VCaP (cell line): Measurements from ENCODE around the gene PHF21A.

Experiments
- H3K27ac ChIP-seq: fragments of 450-650 bp; 2 replicates; pipeline ENCODE4 v1.5.1; 2017
- TF ChIP-seq, protein P1 (sequence below): fragments of 450-650 bp; conservative IDR thresholded peaks from 2 replicates; pipeline ENCODE4 v1.5.1; 2017; ENCODE audit warnings: mild to moderate bottlenecking, moderate library complexity

Gene PHF21A

DNA sequence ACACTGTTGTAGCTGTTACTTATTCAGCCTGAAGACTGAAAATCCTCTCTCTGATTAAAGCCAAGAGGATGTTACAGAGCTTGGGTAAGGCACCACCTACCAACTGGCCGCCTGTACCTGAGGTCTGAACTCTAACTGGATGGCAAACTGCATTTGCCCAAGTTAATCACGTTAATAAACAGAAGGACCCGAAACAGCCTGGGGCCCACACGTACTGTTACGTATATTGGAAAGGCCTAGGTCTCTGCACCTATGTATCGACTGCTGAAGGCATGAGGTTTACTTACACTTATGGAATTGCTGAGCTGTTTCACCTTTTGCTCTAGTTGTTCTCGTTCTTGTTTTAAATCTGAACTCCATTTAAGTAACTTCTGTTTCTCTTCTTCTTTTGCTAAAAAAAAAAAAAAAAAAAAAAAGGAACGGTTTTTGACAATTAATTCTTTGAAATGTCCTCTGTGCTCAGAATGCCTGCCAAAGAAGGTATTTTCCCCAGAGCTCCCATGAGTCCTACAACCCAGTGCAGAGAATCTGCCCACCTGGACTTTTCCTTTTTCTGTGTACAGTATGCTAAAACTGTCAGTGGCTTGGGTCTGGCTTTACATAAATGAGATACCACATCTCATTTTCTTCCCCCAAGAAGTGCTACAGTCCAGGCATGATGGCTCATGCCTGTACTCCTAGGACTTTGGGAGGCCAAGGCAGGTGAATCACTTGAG is 185.7 kb downstream of the PHF21A start:
- TF ChIP-seq, protein P1, sequence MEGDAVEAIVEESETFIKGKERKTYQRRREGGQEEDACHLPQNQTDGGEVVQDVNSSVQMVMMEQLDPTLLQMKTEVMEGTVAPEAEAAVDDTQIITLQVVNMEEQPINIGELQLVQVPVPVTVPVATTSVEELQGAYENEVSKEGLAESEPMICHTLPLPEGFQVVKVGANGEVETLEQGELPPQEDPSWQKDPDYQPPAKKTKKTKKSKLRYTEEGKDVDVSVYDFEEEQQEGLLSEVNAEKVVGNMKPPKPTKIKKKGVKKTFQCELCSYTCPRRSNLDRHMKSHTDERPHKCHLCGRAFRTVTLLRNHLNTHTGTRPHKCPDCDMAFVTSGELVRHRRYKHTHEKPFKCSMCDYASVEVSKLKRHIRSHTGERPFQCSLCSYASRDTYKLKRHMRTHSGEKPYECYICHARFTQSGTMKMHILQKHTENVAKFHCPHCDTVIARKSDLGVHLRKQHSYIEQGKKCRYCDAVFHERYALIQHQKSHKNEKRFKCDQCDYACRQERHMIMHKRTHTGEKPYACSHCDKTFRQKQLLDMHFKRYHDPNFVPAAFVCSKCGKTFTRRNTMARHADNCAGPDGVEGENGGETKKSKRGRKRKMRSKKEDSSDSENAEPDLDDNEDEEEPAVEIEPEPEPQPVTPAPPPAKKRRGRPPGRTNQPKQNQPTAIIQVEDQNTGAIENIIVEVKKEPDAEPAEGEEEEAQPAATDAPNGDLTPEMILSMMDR: no peak
- H3K27ac ChIP-seq: peak overlapping the region; percentile 72

DNA sequence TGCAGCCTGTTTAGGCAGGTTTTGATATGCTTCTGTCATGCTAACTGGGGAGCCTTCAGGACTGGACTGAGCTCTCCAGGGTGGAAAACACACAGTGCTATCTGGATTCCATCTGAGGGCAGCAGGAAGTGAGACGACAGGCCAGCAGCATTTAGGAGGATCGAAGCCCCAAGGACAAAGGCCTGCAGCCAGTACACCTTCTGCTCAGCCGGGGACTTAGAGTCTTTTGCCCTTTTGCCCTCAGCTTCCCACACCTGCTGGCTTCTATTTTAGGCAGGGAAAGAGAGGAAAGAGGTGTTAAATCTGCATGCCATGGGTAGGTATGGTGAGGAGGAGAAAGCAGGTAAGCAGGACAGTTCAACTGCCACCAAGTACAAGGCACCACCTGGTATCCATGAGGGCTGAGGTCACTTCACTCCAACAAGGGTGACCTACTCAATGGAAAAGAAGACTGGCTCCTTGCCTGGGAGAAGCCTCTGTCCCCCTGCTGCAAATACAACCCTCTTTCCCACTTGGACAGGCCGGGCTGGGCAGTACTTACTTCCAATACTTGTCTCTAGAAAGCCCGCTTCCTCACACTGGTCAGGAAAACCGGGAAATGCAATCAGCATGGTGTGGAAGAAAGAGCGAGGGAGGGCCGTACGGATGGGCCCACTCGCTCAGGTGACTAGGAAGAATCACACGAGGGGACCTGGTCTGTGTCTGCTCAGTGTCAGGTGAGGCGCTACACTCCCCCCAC is 186.5 kb downstream of the PHF21A start:
- peak overlapping the region; percentile 72 for H3K27ac ChIP-seq

DNA sequence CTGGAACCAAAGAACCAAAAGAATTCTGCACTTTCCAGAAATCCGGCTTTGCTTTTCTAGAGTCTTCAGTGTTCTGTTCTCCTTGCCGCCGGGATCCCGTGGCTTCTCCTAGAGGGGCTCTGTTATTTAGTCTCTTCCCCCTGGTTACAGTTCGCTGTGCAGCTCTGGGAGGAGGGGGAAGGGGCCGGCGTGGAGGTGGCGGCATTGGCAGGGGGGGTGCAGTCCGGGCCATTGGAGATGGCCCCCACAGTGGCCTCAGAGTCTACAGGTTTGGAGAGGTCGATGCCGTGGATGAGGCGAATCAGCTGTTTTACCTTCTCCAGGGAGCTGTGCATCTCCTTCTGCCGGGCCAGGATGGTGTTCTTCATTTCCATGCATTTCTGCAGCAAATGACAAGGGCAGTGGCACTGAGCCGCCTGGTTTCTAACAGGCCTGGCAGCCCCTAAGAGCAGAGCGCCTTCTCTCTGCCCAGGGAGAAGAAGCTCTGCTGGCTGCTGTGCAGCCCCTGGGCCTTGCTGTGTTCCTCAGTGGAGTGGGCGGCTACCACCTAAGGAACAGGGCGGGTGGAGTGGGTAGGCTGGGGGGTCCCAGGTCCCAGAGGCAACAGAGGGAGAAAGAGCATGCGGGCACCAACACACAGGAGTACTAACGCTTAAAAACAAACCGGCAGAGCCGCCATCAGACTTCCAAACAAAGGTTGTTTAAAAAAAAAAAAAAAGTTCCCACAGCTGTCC is 187.2 kb downstream of the PHF21A start:
- TF ChIP-seq, protein P1: no peak
- H3K27ac ChIP-seq: peak overlapping the region; percentile 72

More for the DNA sequence above, 186.5 kb downstream of the PHF21A start:
- TF ChIP-seq, protein P1: no peak

DNA sequence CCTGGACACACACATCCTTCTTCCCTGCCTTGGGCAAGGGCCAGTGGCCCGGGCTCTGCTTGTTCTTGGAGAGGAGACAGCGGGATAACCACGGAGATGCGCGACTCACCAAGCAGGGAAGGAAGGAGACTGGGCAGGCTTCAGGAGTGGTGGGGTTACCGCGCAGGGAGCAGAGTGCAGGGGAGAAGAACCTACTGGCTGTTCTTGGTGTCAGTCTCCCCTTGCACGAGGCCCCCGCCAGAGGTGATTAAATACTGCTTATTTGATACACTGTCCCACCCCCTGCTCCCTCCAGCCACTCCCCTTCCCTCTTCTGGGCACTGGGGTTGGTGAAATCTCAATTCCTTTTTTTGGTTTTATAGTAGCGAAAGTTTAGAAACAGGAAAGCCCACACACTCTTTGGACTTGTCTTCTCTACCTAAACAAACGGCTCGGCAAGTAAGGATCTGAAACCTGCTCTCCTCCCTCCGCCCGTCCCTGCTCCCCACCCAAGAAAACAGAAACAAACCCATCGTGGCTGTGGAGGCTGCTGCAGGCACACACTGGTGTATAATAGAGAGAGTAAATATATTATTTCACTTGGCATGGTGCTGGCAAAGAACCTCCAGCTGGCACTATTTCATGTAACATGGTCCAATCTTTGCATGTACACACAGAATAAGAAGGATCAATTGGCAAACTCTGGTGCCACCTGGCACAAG is 188.0 kb downstream of the PHF21A start:
- H3K27ac ChIP-seq: peak overlapping the region; percentile 72
- TF ChIP-seq, protein P1: no peak

DNA sequence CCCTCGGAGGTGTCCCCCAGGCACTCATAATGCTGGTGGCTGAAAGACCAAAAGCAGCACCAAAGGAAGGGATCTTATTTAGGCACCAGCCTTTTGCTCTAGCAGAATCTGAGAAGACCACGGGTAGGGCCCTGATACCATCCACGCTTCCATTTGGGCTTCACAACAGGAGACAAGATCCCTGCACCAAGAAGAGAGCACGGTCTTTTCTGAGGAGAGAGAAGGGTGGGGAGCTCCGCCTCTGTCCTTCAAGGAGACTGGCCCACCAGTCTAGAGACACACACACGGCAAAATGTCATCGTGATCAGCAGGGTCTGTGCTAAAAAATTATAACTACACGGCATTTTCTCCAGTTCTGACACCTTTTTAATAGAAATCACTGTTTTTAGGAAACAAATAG is 189.0 kb downstream of the PHF21A start:
- TF ChIP-seq, protein P1: no peak
- H3K27ac ChIP-seq: peak overlapping the region; percentile 72

DNA sequence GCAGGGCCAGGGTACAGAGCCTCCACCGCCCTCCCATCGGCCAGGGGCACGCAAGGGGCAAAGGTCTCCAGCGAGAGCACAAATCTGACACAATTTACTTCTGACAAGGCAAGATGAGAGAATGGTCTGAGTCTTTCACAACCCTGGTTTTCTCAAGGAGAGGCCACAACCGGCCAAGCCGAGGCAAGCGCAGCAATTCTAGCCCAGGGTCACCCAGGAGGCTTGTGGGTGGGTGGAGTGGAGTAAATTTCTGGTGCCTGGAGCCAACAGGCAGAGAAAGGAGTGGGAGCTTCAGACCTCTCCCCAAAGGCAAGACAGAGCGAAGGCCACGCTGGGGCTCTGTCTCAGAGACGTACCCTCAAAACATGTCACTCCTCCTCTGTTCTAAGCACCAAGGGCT is 189.5 kb downstream of the PHF21A start:
- peak overlapping the region; percentile 72 for H3K27ac ChIP-seq
- TF ChIP-seq, protein P1: no peak
